ENCODE measurements around the gene SRD5A1.

Gene SRD5A1, protein sequence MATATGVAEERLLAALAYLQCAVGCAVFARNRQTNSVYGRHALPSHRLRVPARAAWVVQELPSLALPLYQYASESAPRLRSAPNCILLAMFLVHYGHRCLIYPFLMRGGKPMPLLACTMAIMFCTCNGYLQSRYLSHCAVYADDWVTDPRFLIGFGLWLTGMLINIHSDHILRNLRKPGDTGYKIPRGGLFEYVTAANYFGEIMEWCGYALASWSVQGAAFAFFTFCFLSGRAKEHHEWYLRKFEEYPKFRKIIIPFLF

DNA sequence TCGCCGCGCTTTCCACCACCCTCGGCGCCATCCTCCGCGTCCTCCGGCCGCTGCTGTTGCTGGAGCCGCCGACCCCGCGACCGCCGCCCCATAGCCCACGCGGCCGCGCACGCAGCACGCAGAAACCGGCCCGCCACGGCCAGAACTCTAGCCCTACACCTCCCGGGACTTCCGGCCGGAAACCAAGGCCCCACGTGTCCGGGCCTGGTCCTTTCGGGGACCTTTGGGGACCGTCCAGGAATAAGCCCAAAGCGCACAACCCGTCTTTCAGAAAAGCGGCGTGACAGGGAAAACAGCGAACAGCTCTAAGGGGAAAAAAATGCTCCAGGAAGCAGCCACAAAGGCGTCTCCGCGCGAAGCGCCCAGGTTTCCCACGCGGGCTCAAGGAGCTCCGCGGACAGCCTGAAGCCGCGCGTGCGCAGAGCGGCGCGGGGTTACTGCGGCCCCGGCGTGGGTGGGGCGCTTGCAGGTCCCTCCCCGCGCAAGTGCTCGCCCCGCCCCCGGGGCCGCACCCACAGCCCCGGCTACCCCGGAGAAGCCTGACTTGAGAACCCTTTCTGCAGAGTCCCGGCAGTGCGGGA is at the start of gene SRD5A1, which contains the start of gene NSUN2:
Gene SRD5A1 (plus strand): TSS at position 553 of the 581 bp plus-strand sequence. CDS start 137 bp downstream, outside the sequence.
Gene NSUN2 (minus strand): TSS at position 157 of the 581 bp plus-strand sequence. CDS start 65 bp downstream, at position 92.
- peak; percentile 67 for DNase-seq

GRCh38 chr5:6584101-6584645 is 49.1 kb upstream of the SRD5A1 start:
- DNase-seq: no peak

DNA sequence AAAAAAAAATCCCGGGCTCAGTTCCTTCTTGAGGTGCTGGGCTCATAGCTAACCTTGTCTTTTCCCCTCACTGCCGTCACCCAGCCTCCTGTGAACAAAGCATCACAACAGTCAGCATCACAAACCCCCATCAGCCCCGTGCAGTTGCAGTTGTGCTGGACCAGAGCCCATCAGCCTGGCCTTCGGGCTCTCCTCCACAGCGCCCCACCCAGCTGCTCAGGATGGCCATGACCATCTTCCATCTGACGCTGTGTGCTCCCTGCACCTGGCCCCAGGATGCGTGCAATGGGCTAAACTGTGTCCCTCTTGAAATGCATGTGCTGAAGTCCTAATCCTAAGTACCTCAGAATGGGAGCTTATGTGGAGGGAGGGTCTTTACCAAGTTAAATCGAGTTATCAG is 48.5 kb upstream of the SRD5A1 start:
- no peak for DNase-seq

DNA sequence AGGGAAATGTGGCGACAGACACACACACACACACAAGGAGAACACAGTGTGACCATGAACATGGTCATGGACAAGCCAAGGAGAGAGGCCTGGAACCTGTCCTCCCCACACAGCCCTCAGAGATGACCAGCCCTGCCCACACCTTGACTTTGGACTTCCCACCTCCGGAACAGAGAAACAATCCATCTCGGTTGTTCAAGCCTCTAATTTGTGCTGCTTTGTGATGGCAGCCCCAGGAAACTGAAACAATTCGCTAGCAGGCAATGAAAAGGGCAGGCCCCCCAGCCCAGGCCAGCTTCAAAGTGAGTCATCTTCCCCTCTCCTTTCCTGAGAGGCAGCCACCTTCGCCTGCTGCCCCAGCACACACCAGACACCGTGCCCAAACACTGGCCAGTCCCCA is 48.1 kb upstream of the SRD5A1 start:
- no peak for DNase-seq

GRCh38 chr5:6585939-6586646 is 47.1 kb upstream of the SRD5A1 start:
- no peak for DNase-seq

DNA sequence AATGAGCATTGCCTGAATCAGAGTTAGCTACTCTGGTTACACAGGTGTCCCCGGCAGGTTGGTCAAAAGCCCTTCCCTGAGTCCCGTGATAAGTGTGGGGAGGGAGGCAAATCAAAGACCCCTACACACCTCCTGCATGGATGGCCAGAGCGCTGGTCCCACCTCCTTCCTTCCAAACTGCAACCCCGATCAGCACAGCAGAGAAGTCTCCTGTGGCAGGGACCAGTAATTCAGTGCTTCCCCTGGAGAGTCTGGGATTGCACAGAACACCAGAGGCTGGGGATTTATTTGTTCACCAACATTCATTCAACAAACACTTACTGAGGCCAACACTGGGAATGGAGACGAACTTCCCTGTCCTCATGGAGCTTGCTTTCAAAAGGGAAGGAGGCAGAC is 46.6 kb upstream of the SRD5A1 start:
- DNase-seq: no peak

DNA sequence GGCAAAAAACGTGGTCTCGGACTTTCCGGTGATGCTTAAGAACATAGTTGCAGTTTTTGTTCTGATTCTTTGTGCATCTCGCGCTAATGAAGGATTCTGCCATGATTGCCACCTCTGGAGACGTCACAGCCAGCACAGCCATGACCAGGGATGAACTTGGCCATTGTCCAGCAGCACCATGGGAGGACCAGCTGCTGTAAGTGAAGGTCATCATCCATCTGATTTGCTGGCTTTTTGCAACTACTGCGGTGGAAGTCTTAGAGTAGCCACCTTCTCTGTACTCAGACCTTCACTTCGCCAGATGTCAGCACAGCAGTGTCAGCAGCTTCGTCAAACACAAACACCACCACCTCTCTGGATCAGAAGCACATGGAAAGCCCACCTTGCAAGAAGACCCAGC is 46.1 kb upstream of the SRD5A1 start:
- DNase-seq: no peak

- DNase-seq: no peak
Measured at GRCh38 chr5:6590581-6590980, 42.7 kb upstream of the SRD5A1 start.

DNA sequence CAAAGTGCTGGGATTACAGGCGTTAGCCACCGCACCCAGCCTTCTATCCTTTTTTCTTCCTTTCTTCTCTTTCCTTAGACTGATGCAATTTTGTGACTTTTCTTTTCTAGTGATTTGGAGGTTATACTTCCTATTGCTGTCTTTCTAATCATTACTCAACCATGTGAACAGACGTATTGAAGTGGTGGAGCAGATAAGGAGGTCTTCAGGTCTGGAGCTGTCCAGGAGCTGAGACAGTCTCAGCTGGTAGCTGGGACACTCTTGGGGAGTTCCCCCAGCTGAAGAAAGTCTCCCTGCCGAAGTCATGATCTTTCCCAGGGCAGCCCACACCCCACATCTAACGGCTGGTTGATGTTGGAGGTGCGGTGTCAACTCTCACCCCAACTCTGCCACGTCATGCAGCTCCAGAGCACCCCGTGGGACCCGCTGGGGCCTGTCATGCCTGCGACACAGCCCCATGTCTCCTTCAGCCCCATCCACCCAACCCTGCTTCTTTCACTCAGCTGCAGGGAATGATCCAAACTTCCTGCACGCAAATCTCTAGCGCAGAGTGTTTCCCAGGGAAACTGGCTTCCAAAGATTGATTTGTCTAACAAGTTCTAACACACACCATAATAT is 41.5 kb upstream of the SRD5A1 start:
- no peak for DNase-seq

GRCh38 chr5:6592601-6593000 is 40.6 kb upstream of the SRD5A1 start:
- DNase-seq: no peak

DNA sequence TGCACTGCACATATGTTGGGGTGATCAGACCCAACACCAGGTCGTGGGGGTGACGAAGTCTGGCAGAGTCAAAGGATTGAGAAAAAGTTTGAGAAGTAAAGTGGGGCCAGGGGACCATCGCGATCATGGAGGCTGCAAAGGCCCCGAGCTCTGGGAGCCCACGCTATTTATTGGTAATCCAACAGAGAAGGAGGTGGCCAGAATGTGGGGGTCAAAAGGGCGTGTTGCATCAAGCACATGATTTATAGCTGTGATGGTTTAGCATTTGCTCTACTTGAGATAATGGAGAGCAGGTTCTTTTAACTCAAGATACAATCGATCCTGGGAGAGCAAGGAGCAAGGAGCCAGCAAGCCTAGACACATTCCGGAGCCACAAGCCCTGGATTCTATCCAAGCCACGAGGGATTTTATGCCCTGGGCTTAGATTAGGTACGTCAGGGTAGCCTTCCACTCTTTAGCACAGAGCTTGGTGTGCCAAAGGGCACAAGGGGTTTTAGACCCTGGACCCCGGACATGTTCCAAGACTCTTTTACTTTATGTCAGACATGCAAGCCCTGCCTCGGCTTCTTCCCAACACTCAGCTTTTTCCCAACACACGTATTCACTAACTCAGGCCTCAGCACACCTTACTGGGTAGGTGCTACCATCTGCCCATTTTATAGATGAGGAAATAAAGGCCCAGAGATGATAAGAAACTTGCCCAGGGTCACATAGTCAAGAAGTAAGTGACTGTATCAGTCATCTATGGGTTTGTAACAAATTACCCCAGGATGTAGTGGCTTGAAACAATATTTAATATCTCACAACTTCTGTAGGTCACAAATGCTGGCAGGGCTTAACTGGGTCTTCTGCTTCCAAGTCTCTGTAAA is 39.9 kb upstream of the SRD5A1 start:
- no peak for DNase-seq

DNA sequence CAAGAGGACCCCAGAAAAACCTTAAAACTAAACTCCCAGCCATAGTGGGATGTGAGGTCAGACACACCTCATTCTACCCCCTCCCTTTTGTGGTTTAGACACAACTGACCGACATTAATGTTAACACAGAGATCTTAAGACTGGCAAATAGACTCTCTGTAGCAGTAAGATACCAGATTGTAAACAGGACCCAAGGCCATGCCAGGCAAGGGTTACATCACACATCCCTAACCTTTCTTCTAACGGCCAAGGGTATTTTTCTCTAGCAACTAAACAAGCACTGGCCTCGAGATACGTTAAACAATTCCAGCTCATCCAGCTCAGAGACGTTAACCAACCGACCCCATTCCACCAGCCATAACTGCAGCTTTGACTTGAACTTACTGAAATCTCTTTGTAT is 39.2 kb upstream of the SRD5A1 start:
- DNase-seq: no peak

- DNase-seq: no peak
Measured at GRCh38 chr5:6595405-6595804, 37.8 kb upstream of the SRD5A1 start.

GRCh38 chr5:6596388-6596787 is 36.9 kb upstream of the SRD5A1 start:
- no peak for DNase-seq

GRCh38 chr5:6597557-6597956 is 35.7 kb upstream of the SRD5A1 start:
- no peak for DNase-seq

DNA sequence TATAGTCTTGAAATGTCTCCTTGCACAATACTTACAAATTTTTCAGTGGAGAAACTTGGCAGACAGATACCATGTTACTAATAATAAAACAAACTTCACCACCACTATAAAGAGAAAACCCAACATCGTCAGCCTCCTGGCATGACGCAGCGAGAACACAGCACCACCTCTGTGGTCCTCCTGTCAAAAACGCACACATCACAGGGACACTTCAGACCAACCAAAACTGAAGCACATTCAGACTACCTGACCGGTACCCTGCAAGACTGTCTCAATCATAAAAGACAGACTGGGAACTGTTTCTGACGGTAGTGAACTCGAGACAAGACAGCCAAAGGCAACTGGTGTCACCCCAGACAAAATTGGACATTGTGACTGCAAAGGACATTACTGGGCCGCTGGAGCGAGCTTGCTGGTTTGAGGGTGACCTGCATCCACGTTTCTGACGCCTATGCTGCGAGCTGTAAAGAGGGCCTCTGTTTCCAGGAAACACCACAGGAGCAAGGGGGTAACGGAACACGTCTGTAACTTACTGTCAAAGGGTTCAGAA is 34.8 kb upstream of the SRD5A1 start:
- no peak for DNase-seq

GRCh38 chr5:6599739-6600138 is 33.5 kb upstream of the SRD5A1 start:
- DNase-seq: no peak

GRCh38 chr5:6601271-6601670 is 32.0 kb upstream of the SRD5A1 start:
- no peak for DNase-seq

- DNase-seq: no peak
Measured at GRCh38 chr5:6601816-6602215, 31.4 kb upstream of the SRD5A1 start.

DNA sequence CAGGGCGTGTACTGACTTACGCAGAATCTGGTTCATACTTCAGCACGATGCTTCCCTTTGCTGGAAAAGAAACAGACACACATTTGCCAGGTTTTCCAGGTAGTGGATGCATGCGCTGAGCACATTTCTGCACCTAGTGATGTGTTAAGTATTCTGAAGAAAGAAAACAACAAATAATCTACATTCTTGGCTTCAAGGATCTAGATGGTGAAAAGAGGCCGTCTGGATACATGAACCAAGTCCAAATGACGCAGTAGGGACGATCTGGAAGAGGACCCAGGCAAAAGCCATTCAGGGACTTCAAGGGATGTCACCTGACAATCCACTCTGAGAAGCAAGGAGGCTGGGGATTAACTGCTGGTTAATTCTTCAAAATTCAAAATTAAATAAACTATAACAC is 30.8 kb upstream of the SRD5A1 start:
- DNase-seq: no peak

DNA sequence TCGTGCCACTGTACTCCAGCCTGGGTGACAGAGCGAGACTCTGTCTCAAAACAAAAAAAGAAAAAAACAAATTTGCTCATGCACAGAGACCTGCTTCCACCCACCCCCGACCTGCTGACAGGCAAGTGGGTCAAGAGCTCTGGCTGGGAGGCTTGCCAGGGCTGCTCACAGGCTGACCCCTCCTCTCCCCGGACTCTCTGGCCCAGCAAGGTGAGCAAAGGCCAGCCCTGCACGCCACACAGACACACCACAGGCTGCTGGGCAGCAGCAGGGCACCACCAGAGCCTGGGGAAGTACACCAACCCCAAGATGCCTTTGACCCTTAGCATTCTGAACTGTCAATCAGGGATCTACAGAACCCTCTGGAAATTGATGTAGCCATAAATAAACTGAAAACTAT is 29.6 kb upstream of the SRD5A1 start:
- no peak for DNase-seq

DNA sequence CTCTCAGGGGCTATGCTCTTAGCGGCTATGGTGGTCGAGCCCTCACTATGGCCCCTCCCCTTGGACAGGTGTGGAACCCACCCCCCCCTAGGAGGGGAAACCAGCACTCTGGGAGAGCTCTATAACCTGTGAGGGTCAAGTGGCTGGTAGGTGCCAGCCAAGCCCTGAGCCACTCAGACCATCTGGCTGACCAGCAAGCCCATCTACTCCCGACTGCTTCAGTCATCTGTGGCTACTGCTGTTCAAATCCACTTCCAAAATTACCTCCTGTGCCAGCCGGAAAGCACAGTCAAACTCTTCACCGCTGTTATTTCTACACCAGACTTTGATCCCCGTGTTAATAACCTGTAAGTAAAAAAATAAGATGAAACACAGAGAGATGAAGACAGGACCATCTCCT is 28.9 kb upstream of the SRD5A1 start:
- no peak for DNase-seq

Data from NCI-H524 treated with DMSO at 0.1 percent for 48 hours (cell line).